GM18951 (cell line): ENCODE measurements around the gene PRKCSH.
"Not testable (repeated sequence)": the region's sequence is repeated elsewhere in the genome, so short reads cannot be mapped to it uniquely, and the experiment has no call there.

Experiments
- POLR2A ChIP-seq: IDR thresholded peaks from 4 replicates; pipeline ENCODE4 v1.6.1; 2011; ENCODE audit warnings: mild to moderate bottlenecking; ENCODE audit not compliant: insufficient read length, insufficient read depth; ENCODE audit errors: extremely low read depth
- in situ Hi-C: fragments of 300-500 bp; cut with MboI; formaldehyde crosslinking; loops from one replicate; pipeline ENCODE4 v1.12.0; 2022; ENCODE audit warnings: low sequenced_read_pairs, mixed read lengths, inconsistent platforms; ENCODE audit not compliant: unreplicated experiment

Gene PRKCSH

GRCh38 chr19:11450570-11451326, 15.3 kb downstream of the PRKCSH start:
- in situ Hi-C loops, result no loop called here

GRCh38 chr19:11451327-11451870, 16.0 kb downstream of the PRKCSH start:
- in situ Hi-C loops, result no loop called here

More at GRCh38 chr19:11450570-11451326, 15.3 kb downstream of the PRKCSH start:
- no peak for TF ChIP-seq POLR2A

GRCh38 chr19:11451871-11452619, 16.6 kb downstream of the PRKCSH start:
- no peak for TF ChIP-seq POLR2A

More at GRCh38 chr19:11451327-11451870, 16.0 kb downstream of the PRKCSH start:
- no peak for TF ChIP-seq POLR2A

GRCh38 chr19:11452620-11453310, 17.3 kb downstream of the PRKCSH start:
- TF ChIP-seq POLR2A, result no peak
- in situ Hi-C loops, result no loop called here

More at GRCh38 chr19:11451871-11452619, 16.6 kb downstream of the PRKCSH start:
- in situ Hi-C loops, result no loop called here

- in situ Hi-C loops, result no loop called here
- no peak for TF ChIP-seq POLR2A
Measured at GRCh38 chr19:11453468-11454341, 18.3 kb downstream of the PRKCSH start.

GRCh38 chr19:11455233-11455554, 19.8 kb downstream of the PRKCSH start:
- in situ Hi-C loops, result not testable (repeated sequence)

GRCh38 chr19:11456659-11457058, 21.2 kb downstream of the PRKCSH start:
- no peak for TF ChIP-seq POLR2A
- in situ Hi-C loops, result no loop called here

- in situ Hi-C loops, result no loop called here
- TF ChIP-seq POLR2A, result no peak
Measured at GRCh38 chr19:11457115-11457514, 21.7 kb downstream of the PRKCSH start.

GRCh38 chr19:11457831-11458230, 22.4 kb downstream of the PRKCSH start:
- in situ Hi-C loops, result no loop called here
- TF ChIP-seq POLR2A, result no peak

- in situ Hi-C loops, result no loop called here
- TF ChIP-seq POLR2A, result no peak
Measured at GRCh38 chr19:11458236-11458900, 22.9 kb downstream of the PRKCSH start.

- in situ Hi-C loops, result not testable (repeated sequence)
Measured at GRCh38 chr19:11458912-11459311, 23.5 kb downstream of the PRKCSH start.

GRCh38 chr19:11460207-11460606, 24.8 kb downstream of the PRKCSH start:
- TF ChIP-seq POLR2A, result no peak
- in situ Hi-C loops, result no loop called here

- in situ Hi-C loops, result no loop called here
- no peak for TF ChIP-seq POLR2A
Measured at GRCh38 chr19:11461453-11461852, 26.0 kb downstream of the PRKCSH start.
